AG09309 (cell line): ENCODE data around the gene DNAH5.

ENCODE experiments used
- DNase-seq: peaks from one replicate; pipeline ENCODE4 v3.0.0-alpha.2; 2010; ENCODE audit warnings: low read depth
- H3K4me3 ChIP-seq: 2 replicates; pipeline ENCODE4 v1.5.1; 2011; ENCODE audit warnings: mild to moderate bottlenecking, low read depth, low read length, moderate library complexity; ENCODE audit not compliant: control insufficient read depth
- CTCF ChIP-seq: IDR thresholded peaks from 2 replicates; pipeline ENCODE4 v1.5.1; 2011; ENCODE audit warnings: mild to moderate bottlenecking, low read depth, low read length, inconsistent platforms; ENCODE audit not compliant: insufficient read depth, control insufficient read depth; ENCODE audit errors: missing control alignments

DNAH5 gene

DNA sequence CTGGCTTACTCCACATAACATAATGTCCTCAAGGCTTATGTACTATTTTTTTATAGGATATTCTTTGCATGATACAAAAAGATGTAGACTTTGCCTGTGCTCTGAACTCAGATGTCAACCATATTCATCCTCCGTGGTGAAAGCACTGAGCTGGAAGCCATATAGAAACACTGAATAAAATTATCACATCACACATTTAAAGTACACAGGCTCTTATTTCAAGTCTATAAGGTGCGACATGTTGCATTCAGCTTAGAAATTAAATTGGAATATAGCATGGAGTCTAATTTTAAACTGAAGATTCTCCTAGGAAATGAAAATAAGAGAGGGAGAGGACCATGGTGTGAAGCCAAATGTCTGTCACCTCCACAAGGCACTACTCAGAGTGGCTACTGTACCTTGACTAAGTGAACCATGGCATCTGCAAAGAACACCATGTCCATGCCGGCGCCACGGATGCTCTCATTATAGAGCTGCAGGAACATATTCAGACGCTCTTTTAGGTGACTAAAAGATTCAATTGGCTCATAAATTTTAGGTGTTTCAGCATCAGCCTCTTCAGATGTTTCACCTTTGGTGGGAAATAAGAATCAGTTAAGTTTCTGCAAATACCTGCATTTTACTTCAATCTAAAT lies 158.6 kb downstream of the DNAH5 start:
- no peak for TF ChIP-seq CTCF
- H3K4me3 ChIP-seq, result no peak overlapping the region
- DNase-seq, result no peak

- no peak overlapping the region for H3K4me3 ChIP-seq
- no peak for TF ChIP-seq CTCF
- no peak for DNase-seq
Observed at GRCh38 chr5:13783726-13784125, 160.8 kb downstream of the DNAH5 start.

DNA sequence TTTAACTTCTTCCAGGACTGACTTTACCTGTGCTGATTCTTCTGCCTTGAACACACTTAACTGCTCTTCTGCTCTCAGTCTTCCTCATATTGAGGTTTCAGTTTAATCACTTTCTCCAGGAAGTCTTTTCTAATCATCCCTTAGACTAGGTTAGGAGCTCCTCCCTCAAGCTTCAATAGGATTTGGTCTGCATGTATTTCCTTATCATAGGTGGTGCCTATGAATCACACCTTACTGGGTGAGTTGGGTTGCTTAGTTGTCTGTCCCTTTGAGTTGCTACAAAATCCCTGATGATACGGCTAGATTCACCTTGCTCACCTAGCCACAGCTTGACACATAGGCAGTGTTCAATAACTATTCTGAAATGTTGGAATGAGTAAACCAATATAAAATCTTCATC lies 164.4 kb downstream of the DNAH5 start:
- no peak for DNase-seq

DNA sequence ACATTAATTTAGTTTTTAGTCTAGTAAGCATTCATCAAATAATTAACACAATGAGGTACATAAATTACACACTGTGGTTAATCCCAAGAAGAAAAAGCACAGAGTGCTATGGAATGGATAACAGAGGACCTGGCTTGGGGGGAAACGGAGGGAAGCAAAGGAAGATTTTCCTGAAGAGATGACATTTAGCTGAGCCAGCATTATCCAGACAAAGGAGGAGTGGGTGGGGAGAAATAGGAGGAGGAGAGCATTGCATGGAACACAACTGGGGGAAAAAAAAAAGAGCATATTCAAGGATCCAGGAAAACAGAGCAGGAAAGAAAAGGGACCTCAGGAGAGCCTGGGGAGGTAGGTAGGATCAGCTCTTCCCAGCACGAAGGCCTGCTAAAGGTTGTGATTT lies 170.8 kb downstream of the DNAH5 start:
- DNase-seq, result no peak
- H3K4me3 ChIP-seq, result no peak overlapping the region
- TF ChIP-seq CTCF, result no peak

More for the DNA sequence above, 164.4 kb downstream of the DNAH5 start:
- TF ChIP-seq CTCF, result no peak
- H3K4me3 ChIP-seq, result no peak overlapping the region

DNA sequence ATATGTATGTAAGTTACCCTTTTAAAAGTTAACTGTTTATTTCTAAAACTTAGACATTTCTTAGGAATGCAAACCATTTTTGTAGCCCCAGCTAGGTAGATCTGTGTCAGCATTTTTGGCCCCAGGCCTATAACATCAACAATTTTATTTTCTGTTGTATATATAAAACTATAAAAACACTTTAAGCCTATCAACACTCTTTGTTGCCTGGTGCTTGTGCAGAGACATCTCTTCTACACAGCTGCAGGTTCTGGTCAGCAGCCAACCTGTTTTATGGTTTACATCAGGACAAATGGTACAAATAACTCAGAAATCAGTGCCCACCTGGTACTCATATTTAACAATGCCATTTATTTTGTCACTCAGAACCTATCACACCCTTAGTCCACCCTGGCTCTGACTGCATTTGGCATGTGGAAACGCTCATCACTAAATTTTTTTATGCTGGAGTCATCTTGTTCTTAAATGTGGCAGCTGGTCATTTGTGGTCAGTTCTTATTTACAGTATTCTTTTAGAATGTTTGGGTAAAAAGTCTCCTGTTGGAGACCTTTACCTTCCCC lies 173.4 kb downstream of the DNAH5 start:
- no peak for DNase-seq
- no peak overlapping the region for H3K4me3 ChIP-seq
- no peak for TF ChIP-seq CTCF

DNA sequence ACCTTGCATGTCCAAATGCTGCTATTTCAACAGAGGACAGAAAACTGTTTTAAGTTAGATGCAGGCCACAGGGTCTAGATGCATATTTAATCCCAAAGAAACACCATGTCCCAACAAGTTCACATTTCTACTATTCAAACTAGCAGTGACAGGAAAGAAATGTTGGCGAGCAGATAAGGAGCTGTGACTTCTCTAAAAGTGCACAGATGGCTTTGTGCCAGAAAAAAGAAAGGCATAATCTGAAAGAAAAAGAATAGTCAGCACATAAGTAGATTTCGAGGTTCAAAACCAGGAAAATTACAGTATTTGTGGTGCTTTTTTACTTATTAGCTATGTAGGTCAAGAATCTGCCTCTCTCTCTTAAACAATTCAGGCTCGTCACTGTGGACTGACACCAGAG lies 178.3 kb downstream of the DNAH5 start:
- no peak for DNase-seq
- no peak overlapping the region for H3K4me3 ChIP-seq
- TF ChIP-seq CTCF, result no peak

- TF ChIP-seq CTCF, result no peak
- DNase-seq, result no peak
- no peak overlapping the region for H3K4me3 ChIP-seq
Observed at GRCh38 chr5:13763719-13764118, 180.8 kb downstream of the DNAH5 start.
